ENCODE data around the gene ADCY5.

ADCY5 gene

DNA sequence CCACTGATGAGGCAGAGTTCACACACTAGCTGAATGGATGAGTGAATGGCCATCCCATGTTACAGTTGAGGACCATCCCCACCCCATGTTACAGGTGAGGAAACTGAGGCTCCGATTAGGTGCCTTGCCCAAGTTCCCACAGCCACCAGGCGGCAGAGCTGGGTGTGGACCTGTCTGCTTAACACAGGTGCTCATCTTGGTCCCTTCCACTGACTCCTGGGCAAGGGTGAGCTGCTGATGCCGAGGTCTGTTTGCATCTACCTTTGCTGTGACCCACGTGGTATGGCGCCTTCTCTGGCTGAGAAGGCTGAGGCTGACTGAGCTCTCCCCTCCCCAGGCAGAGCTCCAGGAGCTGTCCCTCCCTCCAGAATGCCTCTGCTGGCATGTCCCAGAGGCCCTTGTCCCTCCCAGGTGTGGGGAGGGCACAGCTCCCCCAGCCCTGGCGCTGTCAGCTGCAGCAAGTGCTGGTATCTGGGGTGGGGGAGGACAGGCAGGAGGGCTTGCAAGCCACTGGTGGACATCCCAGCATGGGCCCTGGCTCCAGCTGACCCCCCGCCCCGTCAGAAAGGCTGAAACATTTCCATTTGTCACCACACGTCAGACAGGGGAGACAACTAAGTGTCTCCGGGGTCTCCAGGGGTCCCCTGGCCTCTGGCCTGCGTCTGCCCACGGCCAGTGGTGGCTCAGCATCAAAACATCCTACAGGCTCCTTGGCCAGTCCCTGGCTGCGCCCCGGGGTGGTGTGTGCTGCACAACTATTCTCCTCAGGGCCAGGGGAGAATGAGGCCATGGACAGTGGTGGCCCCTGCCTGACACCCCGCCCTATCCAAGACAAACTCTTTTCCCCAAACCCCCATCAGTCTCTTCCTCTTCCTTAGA, 105.4 kb downstream of the ADCY5 start:
- H3K27ac ChIP-seq, result peak overlapping the region; percentile 56 to 84
- H3K4me3 ChIP-seq, result no peak overlapping the region
- TF ChIP-seq, protein P1, sequence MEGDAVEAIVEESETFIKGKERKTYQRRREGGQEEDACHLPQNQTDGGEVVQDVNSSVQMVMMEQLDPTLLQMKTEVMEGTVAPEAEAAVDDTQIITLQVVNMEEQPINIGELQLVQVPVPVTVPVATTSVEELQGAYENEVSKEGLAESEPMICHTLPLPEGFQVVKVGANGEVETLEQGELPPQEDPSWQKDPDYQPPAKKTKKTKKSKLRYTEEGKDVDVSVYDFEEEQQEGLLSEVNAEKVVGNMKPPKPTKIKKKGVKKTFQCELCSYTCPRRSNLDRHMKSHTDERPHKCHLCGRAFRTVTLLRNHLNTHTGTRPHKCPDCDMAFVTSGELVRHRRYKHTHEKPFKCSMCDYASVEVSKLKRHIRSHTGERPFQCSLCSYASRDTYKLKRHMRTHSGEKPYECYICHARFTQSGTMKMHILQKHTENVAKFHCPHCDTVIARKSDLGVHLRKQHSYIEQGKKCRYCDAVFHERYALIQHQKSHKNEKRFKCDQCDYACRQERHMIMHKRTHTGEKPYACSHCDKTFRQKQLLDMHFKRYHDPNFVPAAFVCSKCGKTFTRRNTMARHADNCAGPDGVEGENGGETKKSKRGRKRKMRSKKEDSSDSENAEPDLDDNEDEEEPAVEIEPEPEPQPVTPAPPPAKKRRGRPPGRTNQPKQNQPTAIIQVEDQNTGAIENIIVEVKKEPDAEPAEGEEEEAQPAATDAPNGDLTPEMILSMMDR (IDR thresholded peaks at IDR 0.05), result no peak
- peak; percentile 70 for DNase-seq (ENCODE audit: low spot score)

GRCh38 chr3:123342631-123343080, 106.2 kb downstream of the ADCY5 start:
- peak; percentile 69 for DNase-seq (ENCODE audit: low spot score)
- no peak overlapping the region for H3K4me3 ChIP-seq
- TF ChIP-seq, protein P1 (IDR thresholded peaks at IDR 0.05), result no peak
- H3K27ac ChIP-seq, result peak overlapping the region; percentile 19 to 84

- Histone ChIP-seq H3K4me3 (no peak overlapping the region), H3K27ac (peak overlapping the region; percentile 19 to 84)
- TF ChIP-seq, protein P1 (IDR thresholded peaks at IDR 0.05), result no peak
- DNase-seq (ENCODE audit: low spot score), result peak; percentile 66
Observed at GRCh38 chr3:123341871-123342630, 106.8 kb downstream of the ADCY5 start.

- TF ChIP-seq, protein P1 (IDR thresholded peaks at IDR 0.05), result no peak
- DNase-seq (ENCODE audit: low spot score), result no peak
- Histone ChIP-seq H3K4me3 (no peak overlapping the region), H3K27ac (peak overlapping the region in 1 of 2 donors; percentile 26)
Observed at GRCh38 chr3:123340336-123340735, 108.6 kb downstream of the ADCY5 start.

GRCh38 chr3:123339302-123339701, 109.6 kb downstream of the ADCY5 start:
- peak; percentile 62 for DNase-seq (ENCODE audit: low spot score)
- TF ChIP-seq, protein P1 (IDR thresholded peaks at IDR 0.05), result no peak
- H3K4me3 ChIP-seq, result no peak overlapping the region
- H3K27ac ChIP-seq, result no peak overlapping the region

GRCh38 chr3:123338620-123339061, 110.2 kb downstream of the ADCY5 start:
- TF ChIP-seq, protein P1 (IDR thresholded peaks at IDR 0.05), result no peak
- H3K4me3 ChIP-seq, result no peak overlapping the region
- DNase-seq (ENCODE audit: low spot score), result peak; percentile 50
- H3K27ac ChIP-seq, result no peak overlapping the region

Measured in coronary artery (tissue), 2 donors.